Measurements from ENCODE around the gene ZNF70. TPM values are rescaled to one million over a fixed set of nuclear protein-coding genes. Genes with fewer than 3 reads are reported as not detected.

Gene ZNF70
- total RNA-seq, 1 donor, result 5.9 TPM

- H3K4me3 ChIP-seq (ENCODE audit: low read depth, low read length), result no peak overlapping the region
- no peak for DNase-seq (ENCODE audit: low read depth)
- TF ChIP-seq CTCF (IDR thresholded peaks at IDR 0.05; ENCODE audit: insufficient read depth, low read length), result no peak
Measured at GRCh38 chr22:23753385-23753784, 2.5 kb upstream of the ZNF70 start.

- TF ChIP-seq CTCF (IDR thresholded peaks at IDR 0.05; ENCODE audit: insufficient read depth, low read length), result no peak
- no peak overlapping the region for H3K4me3 ChIP-seq (ENCODE audit: low read depth, low read length)
- no peak for DNase-seq (ENCODE audit: low read depth)
Measured at GRCh38 chr22:23752750-23753149, 1.8 kb upstream of the ZNF70 start.

GRCh38 chr22:23752090-23752691, 1.3 kb upstream of the ZNF70 start:
- TF ChIP-seq CTCF (IDR thresholded peaks at IDR 0.05; ENCODE audit: insufficient read depth, low read length), result no peak
- no peak overlapping the region for H3K4me3 ChIP-seq (ENCODE audit: low read depth, low read length)
- no peak for DNase-seq (ENCODE audit: low read depth)

GRCh38 chr22:23751441-23751996, 607 bp upstream of the ZNF70 start:
- no peak for DNase-seq (ENCODE audit: low read depth)
- TF ChIP-seq CTCF (IDR thresholded peaks at IDR 0.05; ENCODE audit: insufficient read depth, low read length), result no peak
- peak overlapping the region; percentile 91 for H3K4me3 ChIP-seq (ENCODE audit: low read depth, low read length)

- H3K4me3 ChIP-seq (ENCODE audit: low read depth, low read length), result peak overlapping the region; percentile 91
- TF ChIP-seq CTCF (IDR thresholded peaks at IDR 0.05; ENCODE audit: insufficient read depth, low read length), result no peak
- peak; percentile 46 for DNase-seq (ENCODE audit: low read depth)
Measured at GRCh38 chr22:23750367-23750713, 572 bp downstream of the ZNF70 start.

- TF ChIP-seq CTCF (IDR thresholded peaks at IDR 0.05; ENCODE audit: insufficient read depth, low read length), result no peak
- DNase-seq (ENCODE audit: low read depth), result peak; percentile 91
- peak overlapping the region; percentile 91 for H3K4me3 ChIP-seq (ENCODE audit: low read depth, low read length)
Measured at GRCh38 chr22:23749841-23750301, 1.0 kb downstream of the ZNF70 start.

GRCh38 chr22:23745791-23746190, 5.1 kb downstream of the ZNF70 start:
- no peak overlapping the region for H3K4me3 ChIP-seq (ENCODE audit: low read depth, low read length)
- TF ChIP-seq CTCF (IDR thresholded peaks at IDR 0.05; ENCODE audit: insufficient read depth, low read length), result no peak
- no peak for DNase-seq (ENCODE audit: low read depth)

All from fibroblast of the aortic adventitia (primary cell).